Glutamatergic neuron (in vitro differentiated cells): ENCODE measurements around the gene STX17. TPM values are rescaled to one million over a fixed set of nuclear protein-coding genes. Genes with fewer than 3 reads are reported as not detected.

Experiments
- DNase-seq: peaks from one replicate; pipeline ENCODE4 v3.0.0; 2022
- H3K27ac Mint-ChIP-seq: one replicate; pipeline ENCODE4 v1.8.0; 2020; ENCODE audit warnings: mild to moderate bottlenecking, mixed read lengths, inconsistent platforms; ENCODE audit not compliant: unreplicated experiment
- H3K27me3 Mint-ChIP-seq: one replicate; pipeline ENCODE4 v1.8.0; 2020; ENCODE audit warnings: mild to moderate bottlenecking, moderate library complexity, mixed read lengths, inconsistent platforms; ENCODE audit not compliant: unreplicated experiment
- H3K36me3 Mint-ChIP-seq: one replicate; pipeline ENCODE4 v1.8.0; 2020; ENCODE audit warnings: mild to moderate bottlenecking, mixed read lengths, inconsistent platforms; ENCODE audit not compliant: unreplicated experiment
- H3K4me1 Mint-ChIP-seq: one replicate; pipeline ENCODE4 v1.8.0; 2020; ENCODE audit warnings: mild to moderate bottlenecking, low read depth, mixed read lengths, inconsistent platforms; ENCODE audit not compliant: unreplicated experiment
- H3K4me3 Mint-ChIP-seq: one replicate; pipeline ENCODE4 v1.8.0; 2020; ENCODE audit warnings: mild to moderate bottlenecking, mixed read lengths, inconsistent platforms; ENCODE audit not compliant: unreplicated experiment
- H3K9me3 Mint-ChIP-seq: one replicate; pipeline ENCODE4 v1.8.0; 2020; ENCODE audit warnings: mild to moderate bottlenecking, moderate library complexity, mixed read lengths, inconsistent platforms; ENCODE audit not compliant: unreplicated experiment
- total RNA-seq: library from RNA; stranded (reverse); fragmentation: NEBNext Ultra II Directional; extraction: Animal tissue kit (Norgen Biotek cat#: 25700); gene quantifications from one replicate; pipeline ENCODE4 v1.2.1, GENCODE V29; 2021; ENCODE audit not compliant: unreplicated experiment
- TF ChIP-seq, protein P1 (sequence below): fragments of 200-600 bp; sonication (generic); IDR thresholded peaks from one replicate; pipeline ENCODE4 v1.5.0; 2021; ENCODE audit not compliant: partially characterized antibody, unreplicated experiment

STX17 gene
- total RNA-seq, 1 donor from 2014 or later = 14.1 TPM

DNA sequence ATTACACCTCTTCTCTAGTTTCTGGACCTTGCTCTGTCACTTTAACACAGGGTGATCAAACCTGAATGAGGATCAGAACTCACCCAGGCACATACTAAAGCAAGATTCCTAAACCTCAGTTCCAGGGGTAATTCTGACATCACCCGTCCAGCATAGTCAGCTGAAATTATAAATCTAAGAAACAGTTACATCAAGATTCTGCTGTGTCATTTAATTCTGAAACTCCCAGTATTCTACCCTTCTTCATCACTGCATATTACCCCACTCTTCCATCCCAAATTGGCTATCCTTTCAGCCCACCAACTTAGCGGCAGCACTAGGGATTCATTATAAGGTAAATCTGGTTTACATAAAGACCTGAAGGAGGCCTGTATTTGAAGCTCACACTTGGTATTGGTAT, 64.0 kb downstream of the STX17 start:
- H3K27ac Mint-ChIP-seq = no peak overlapping the region
- no peaks in the 10 kb centered on the region for H3K36me3 Mint-ChIP-seq
- no peak for DNase-seq
- H3K4me1 Mint-ChIP-seq = no peaks in the 10 kb centered on the region
- TF ChIP-seq, protein P1, sequence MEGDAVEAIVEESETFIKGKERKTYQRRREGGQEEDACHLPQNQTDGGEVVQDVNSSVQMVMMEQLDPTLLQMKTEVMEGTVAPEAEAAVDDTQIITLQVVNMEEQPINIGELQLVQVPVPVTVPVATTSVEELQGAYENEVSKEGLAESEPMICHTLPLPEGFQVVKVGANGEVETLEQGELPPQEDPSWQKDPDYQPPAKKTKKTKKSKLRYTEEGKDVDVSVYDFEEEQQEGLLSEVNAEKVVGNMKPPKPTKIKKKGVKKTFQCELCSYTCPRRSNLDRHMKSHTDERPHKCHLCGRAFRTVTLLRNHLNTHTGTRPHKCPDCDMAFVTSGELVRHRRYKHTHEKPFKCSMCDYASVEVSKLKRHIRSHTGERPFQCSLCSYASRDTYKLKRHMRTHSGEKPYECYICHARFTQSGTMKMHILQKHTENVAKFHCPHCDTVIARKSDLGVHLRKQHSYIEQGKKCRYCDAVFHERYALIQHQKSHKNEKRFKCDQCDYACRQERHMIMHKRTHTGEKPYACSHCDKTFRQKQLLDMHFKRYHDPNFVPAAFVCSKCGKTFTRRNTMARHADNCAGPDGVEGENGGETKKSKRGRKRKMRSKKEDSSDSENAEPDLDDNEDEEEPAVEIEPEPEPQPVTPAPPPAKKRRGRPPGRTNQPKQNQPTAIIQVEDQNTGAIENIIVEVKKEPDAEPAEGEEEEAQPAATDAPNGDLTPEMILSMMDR = no peak
- H3K4me3 Mint-ChIP-seq = no peak overlapping the region
- H3K9me3 Mint-ChIP-seq = no peaks in the 10 kb centered on the region
- H3K27me3 Mint-ChIP-seq = peaks cover 2% of the 10 kb centered on the region

DNA sequence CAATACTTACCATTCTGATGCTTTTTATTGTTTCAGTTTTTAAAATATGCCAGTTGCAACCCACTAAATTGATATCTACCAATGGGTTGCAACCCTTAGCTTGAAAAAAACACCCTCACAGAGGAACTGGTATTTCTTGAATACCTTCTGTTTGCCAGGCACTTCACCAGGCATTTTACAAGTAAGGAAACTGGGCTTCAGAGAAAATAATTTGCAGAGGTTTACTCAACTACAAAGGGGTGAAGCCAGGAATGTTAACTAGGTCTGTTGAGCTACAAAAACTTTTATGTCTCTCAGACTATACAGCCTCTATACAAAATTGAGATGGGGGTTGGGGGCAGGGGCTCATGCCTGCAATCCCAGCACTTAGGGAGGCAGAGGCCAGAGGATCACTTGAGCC, 65.0 kb downstream of the STX17 start:
- no peak for DNase-seq
- Mint-ChIP-seq H3K36me3 (no peaks in the 10 kb centered on the region), H3K9me3 (no peaks in the 10 kb centered on the region), H3K4me1 (no peaks in the 10 kb centered on the region), H3K27ac (no peak overlapping the region), H3K27me3 (peaks cover 2% of the 10 kb centered on the region), H3K4me3 (no peak overlapping the region)
- TF ChIP-seq, protein P1 = no peak

DNA sequence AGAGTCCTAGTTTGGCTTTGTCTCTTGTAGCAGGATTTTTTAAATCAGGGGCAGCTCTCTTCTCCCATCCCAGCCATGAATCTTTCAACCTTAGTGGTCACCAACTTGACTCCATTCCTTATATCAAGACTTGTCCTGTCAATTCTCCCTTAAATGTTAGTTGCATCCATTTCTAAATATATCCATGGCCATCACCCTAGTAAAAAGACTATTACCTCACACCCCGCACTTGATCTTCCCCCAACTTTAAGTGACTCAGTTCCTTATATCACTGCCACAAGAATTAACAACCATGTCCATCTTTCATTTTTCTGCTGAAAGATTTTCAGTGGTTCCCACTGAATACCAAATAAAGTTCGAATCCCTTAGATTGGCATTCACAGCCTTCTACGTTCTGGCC, 67.0 kb downstream of the STX17 start:
- no peaks in the 10 kb centered on the region for H3K9me3 Mint-ChIP-seq
- H3K4me1 Mint-ChIP-seq = peaks cover 2% of the 10 kb centered on the region
- peaks cover 2% of the 10 kb centered on the region for H3K27me3 Mint-ChIP-seq
- H3K4me3 Mint-ChIP-seq = no peak overlapping the region
- TF ChIP-seq, protein P1 = no peak
- DNase-seq = no peak
- H3K36me3 Mint-ChIP-seq = no peaks in the 10 kb centered on the region
- no peak overlapping the region for H3K27ac Mint-ChIP-seq

DNA sequence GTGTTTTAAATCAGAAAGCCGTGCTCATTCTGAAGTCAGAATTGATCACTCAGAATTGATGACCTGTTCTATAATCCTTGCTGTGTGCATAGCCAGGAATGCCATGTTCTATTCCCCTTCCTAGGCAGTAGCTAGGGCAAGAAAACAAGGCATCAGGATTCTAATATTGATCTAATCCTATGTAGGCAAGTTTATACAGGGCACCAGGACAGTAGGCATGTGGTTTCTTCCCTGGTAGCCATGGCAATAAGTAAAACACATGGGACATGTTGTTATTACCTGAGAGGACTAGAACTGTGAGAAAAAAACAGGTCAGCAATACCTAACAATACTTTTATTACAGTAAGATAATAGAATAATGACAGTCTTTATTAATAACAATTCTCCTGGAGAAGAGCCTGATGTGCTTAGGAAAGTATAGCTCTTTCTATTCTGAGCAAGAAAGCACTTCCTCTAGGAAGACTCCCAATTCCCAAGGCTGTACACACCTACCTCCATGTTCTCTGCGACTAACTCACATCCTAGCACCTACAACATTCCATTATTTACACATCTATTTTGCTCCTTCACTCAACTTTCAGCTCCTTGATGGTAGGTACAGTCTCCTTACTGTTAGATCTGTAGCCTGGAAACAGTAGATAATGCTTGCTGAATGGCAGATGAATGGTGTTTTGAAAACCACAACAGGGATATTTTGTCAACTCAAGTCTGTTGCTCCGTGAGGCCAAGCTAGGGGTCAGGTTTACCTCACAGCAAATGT, 70.8 kb downstream of the STX17 start:
- H3K27me3 Mint-ChIP-seq = no peaks in the 10 kb centered on the region
- H3K4me1 Mint-ChIP-seq = peaks cover 2% of the 10 kb centered on the region
- H3K36me3 Mint-ChIP-seq = no peaks in the 10 kb centered on the region
- H3K4me3 Mint-ChIP-seq = no peak overlapping the region
- TF ChIP-seq, protein P1 = no peak
- H3K9me3 Mint-ChIP-seq = no peaks in the 10 kb centered on the region
- no peak overlapping the region for H3K27ac Mint-ChIP-seq
- no peak for DNase-seq

DNA sequence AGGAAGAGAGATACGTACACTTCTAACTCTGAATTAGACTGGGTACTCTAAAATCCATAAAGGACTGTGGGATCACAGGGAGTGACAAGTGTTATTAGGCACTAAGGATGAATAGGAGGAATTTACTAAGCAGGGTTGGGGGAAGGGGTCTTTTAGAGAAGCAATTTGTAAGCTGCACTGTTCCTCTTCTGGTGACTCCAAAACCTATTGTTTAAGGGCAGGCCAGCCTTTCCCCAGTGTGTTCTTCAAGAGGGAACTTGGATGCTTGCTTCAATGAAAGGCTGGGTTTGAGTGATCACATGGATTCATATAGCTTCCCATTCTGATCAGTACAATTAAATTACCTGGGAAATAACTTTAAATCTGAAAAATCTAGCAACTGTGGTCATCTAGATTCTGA, 71.8 kb downstream of the STX17 start:
- no peak for DNase-seq
- no peak overlapping the region for H3K4me3 Mint-ChIP-seq
- peaks cover 2% of the 10 kb centered on the region for H3K4me1 Mint-ChIP-seq
- TF ChIP-seq, protein P1 = no peak
- no peak overlapping the region for H3K27ac Mint-ChIP-seq
- H3K36me3 Mint-ChIP-seq = no peaks in the 10 kb centered on the region
- no peaks in the 10 kb centered on the region for H3K9me3 Mint-ChIP-seq
- H3K27me3 Mint-ChIP-seq = no peaks in the 10 kb centered on the region
